ENCODE results near the gene SEPHS2.
"Not testable (repeated sequence)": the region's sequence is repeated elsewhere in the genome, so short reads cannot be mapped to it uniquely, and the experiment has no call there.

SEPHS2 gene

DNA sequence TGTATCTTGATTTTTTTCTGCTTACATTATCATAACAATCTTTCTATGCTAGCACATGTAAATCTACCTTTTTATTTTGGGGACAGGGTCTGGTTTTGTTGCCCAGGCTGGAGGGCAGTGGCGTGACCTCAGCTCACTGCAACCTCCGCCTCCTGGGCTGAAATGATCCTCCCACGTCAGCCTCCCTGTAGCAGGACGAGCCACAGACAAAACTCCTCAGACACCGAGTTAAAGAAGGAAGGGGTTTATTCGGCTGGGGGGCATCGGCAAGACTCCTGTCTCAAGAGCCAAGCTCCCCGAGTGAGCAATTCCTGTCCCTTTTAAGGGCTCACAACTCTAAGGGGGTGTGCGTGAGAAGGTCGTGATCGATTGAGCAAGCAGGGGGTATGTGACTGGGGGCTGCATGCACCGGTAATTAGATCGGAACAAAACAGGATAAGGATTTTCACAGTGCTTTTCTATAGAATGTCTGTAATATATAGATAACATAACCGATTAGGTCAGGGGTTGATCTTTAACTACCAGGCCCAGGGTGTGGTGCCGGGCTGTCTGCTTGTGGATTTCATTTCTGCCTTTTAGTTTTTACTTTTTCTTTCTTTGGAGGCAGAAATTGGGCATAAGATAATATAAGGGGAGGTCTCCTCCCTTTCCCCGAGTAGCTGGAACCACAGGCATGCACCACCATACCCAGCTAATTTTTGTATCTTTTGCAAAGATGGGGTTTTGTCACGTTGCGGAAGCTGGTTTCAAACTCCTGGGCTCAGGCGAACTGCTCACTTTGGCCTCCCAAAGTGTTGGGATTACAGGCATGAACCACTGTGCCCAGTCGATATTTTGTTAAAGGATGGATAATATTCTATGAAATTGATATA, 7.3 kb upstream of the SEPHS2 start:
- H3K9ac ChIP-seq (ENCODE audit: low read depth, low read length); H3K4me1 ChIP-seq (ENCODE audit: insufficient read depth, low read length); H3K9me3 ChIP-seq (ENCODE audit: control insufficient read depth, insufficient read depth, low read length); H3K36me3 ChIP-seq (ENCODE audit: insufficient read depth, low read length): not testable (repeated sequence)

DNA sequence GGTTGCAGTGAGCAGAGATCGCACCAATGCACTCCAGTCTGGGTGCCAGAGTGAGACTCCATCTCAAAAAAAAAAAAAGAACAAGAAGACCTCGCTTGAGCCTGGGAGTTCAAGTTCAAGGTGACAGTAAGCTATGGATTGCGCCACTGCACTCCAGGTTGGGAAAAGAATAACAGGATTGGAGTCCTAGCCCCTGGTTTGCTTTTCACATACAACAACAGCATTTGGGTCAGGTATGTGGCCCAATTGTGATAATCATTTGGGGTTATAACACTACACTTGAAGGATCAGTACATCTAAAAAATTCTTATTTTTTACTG, 3.4 kb upstream of the SEPHS2 start:
- Histone ChIP-seq H3K4me1 (ENCODE audit: insufficient read depth, low read length) (no peaks in the 10 kb centered on the region), H3K9ac (ENCODE audit: low read depth, low read length) (no peak overlapping the region), H3K36me3 (ENCODE audit: insufficient read depth, low read length) (peaks cover 3% of the 10 kb centered on the region; the same call in 1 of the 2 replicates), H3K9me3 (ENCODE audit: control insufficient read depth, insufficient read depth, low read length) (no peaks in the 10 kb centered on the region)

DNA sequence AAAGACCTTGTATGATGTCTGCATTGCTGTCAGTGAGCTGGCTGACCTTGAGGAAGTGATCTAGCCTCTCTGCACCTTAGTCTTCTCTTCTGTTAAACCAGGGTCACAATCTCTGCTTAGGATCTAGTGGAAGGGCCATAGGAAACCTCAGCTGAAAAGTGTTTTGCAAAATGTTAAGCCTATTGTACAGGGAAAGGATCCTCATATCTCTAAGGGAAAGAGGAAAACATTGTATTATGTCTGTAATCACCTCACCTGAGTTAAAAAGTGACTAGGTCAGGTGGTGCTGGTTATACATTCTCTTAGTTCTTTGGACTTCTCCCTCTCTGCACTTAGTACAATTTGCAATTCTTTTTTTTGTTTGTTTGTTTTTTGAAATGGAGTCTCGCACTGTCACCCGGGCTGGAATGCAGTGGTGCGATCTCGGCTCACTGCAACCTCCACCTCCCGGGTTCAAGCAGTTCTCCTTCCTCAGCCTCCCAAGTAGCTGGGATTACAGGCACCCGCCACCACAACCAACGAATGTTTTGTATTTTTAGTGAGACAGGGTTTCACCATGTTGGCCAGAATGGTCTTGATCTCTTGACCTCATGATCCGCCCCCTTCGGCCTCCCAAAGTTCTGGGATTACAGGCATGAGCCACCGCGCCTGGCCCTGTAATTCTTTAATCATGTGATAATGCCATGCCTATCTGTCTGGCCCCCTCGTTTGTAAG, 2.0 kb upstream of the SEPHS2 start:
- no peaks in the 10 kb centered on the region for H3K4me1 ChIP-seq (ENCODE audit: insufficient read depth, low read length)
- H3K36me3 ChIP-seq (ENCODE audit: insufficient read depth, low read length), result peaks cover 6% of the 10 kb centered on the region; the same call in 1 of the 2 replicates
- H3K9ac ChIP-seq (ENCODE audit: low read depth, low read length), result no peak overlapping the region
- H3K9me3 ChIP-seq (ENCODE audit: control insufficient read depth, insufficient read depth, low read length), result peaks cover 3% of the 10 kb centered on the region; the same call in 1 of the 2 replicates

DNA sequence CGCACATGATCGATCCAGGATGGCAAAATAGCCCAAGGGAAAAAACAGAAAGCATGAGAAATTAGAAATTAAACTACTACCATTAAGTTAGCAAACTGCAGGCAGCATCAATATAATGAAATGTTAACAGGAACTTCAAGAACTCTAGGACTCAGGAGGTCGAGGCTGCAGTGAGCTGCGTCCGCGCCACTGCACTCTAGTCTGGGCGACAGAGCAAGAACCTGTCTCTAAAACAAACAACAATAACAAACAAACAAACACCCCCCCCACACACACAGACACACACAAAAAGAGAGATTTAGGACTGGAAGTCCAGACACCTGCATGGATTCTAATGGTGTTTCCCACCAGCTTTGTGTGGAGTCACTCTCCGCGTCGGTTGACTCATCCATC, 525 bp upstream of the SEPHS2 start:
- no peaks in the 10 kb centered on the region for H3K4me1 ChIP-seq (ENCODE audit: insufficient read depth, low read length)
- H3K9ac ChIP-seq (ENCODE audit: low read depth, low read length), result peak overlapping the region; percentile 96
- H3K9me3 ChIP-seq (ENCODE audit: control insufficient read depth, insufficient read depth, low read length), result peaks cover 3% of the 10 kb centered on the region; the same call in 1 of the 2 replicates
- H3K36me3 ChIP-seq (ENCODE audit: insufficient read depth, low read length), result peaks cover 6% of the 10 kb centered on the region; the same call in 1 of the 2 replicates

DNA sequence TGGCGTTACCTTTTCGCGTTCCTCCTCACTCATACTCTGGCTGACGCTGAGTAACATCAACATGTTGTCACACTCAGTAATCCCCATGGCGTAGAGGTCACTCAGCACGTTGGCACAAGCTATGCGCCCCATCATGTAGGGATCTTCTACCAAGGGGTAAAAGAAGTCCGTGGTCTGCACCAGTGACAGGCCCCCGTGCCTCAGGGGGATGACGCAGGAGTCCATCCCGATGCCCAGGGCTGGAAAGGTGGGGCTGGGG, 596 bp downstream of the SEPHS2 start:
- H3K9me3 ChIP-seq (ENCODE audit: control insufficient read depth, insufficient read depth, low read length), result peaks cover 3% of the 10 kb centered on the region; the same call in 1 of the 2 replicates
- peaks cover 6% of the 10 kb centered on the region; the same call in 1 of the 2 replicates for H3K36me3 ChIP-seq (ENCODE audit: insufficient read depth, low read length)
- H3K4me1 ChIP-seq (ENCODE audit: insufficient read depth, low read length), result no peaks in the 10 kb centered on the region
- peak overlapping the region; percentile 96 for H3K9ac ChIP-seq (ENCODE audit: low read depth, low read length)

DNA sequence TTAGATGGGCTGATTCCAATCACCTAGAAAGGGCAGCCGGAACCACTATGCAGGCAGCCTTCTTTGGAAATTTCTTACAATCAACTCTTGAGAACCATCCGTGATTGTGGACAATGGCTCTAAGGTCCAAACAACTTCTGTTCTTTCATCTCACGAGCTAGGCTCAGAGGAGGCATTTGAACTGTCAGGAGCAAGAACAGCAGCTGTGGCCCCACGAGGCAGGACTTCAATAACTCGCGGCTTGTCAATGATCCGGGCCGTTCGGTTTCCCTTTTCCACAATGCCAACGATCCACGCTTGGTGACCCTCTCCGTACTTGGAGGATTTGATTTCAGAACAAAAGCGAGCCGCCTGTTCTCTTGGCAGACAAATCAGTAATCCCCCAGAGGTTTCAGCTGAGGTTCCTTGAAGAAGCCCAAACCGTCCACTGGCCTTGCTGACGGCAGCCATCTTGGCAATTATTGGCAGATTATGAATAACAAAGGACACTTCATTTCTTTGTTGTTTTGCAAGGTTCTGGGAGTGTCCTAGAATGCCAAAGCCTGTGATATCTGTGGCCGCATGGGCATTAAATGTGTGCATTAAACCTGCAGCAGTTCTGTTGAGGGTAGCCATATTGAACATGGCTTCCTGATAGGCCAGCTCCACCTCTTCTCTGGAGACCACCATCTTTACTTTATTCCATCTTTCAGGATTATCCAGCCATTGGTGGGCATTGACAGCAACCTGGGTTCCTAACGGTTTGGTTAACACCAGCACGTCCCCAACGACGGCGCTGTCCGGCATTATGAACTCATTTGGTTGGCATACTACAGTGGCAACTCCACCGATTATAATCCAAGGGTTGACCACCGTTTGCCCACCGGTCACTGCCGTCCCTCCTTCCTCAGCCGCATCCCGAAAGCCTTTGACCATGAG, 1.2 kb downstream of the SEPHS2 start:
- H3K4me1 ChIP-seq (ENCODE audit: insufficient read depth, low read length), result no peaks in the 10 kb centered on the region
- peak overlapping the region; percentile 96 for H3K9ac ChIP-seq (ENCODE audit: low read depth, low read length)
- H3K9me3 ChIP-seq (ENCODE audit: control insufficient read depth, insufficient read depth, low read length), result peaks cover 3% of the 10 kb centered on the region; the same call in 1 of the 2 replicates
- H3K36me3 ChIP-seq (ENCODE audit: insufficient read depth, low read length), result peaks cover 6% of the 10 kb centered on the region; the same call in 1 of the 2 replicates

DNA sequence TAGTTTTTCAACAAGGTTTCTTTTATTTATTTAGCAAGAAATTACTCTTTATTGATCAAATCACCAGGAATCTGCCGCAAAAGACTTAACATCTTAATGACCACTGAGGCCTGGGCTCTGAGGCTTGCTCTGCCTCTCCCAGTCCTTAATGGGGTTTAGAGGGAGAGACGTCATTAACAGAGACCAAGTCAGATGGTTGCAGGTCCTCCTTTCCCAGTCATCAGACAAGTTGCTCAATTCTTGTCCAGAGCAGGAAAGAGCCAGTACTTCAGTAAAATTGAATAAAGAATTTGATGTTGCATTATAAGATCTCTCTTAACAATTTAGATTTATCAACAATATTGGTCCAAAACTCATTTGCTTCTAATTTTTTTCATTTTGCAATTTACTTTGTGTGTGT, 2.0 kb downstream of the SEPHS2 start:
- peaks cover 6% of the 10 kb centered on the region; the same call in 1 of the 2 replicates for H3K36me3 ChIP-seq (ENCODE audit: insufficient read depth, low read length)
- no peaks in the 10 kb centered on the region for H3K4me1 ChIP-seq (ENCODE audit: insufficient read depth, low read length)
- H3K9ac ChIP-seq (ENCODE audit: low read depth, low read length), result no peak overlapping the region
- peaks cover 3% of the 10 kb centered on the region; the same call in 1 of the 2 replicates for H3K9me3 ChIP-seq (ENCODE audit: control insufficient read depth, insufficient read depth, low read length)

DNA sequence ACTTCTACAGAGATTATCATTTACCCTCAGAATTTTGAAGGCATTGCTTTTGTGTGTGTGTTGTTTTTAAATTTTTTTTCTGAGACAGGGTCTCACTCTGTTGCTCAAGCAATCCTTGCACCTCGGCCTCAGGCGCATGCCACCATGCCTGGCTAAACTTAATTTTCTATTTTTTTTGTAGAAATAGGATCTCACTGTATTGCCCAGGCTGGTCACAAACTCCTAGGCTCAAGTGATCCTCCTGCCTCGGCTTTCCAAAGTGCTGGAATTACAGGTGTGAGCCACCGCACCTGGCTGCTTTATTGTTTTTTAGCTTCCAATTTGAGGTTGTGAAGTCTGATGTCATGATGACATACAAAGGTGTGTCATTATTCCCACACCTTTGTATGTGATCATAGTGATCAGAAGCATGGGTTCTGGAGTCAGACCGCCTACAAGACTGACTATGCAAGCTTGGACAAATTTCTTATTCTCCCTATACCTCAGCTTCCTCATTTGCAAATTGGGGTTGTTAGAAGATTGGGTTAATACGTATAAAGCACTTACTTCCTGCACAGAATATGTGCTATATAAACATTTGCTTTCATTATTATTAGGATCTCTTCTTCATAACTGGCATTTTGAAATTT, 5.8 kb downstream of the SEPHS2 start:
- Histone ChIP-seq H3K4me1 (ENCODE audit: insufficient read depth, low read length) (no peaks in the 10 kb centered on the region), H3K36me3 (ENCODE audit: insufficient read depth, low read length) (peaks cover 6% of the 10 kb centered on the region; the same call in 1 of the 2 replicates), H3K9ac (ENCODE audit: low read depth, low read length) (no peak overlapping the region), H3K9me3 (ENCODE audit: control insufficient read depth, insufficient read depth, low read length) (peaks cover 3% of the 10 kb centered on the region; the same call in 1 of the 2 replicates)

DNA sequence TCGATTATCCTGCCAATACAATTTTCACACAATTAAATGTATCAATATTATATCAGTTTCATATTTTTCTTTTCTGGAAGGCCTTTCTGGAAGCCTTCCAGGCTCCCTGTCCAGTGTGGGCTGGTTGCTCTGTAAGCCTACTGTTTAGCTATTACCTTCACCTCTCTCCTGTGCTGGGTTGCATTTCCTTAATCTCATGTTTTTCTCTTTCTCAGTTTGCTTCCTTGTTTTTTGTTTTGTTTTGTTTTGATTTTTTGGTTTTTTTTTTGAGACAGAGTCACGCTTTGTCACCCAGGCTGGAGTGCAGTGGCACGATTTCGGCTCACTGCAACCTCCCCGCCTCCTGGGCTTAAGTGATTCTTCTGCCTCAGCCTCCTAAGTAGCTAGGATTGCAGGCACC, 6.8 kb downstream of the SEPHS2 start:
- Histone ChIP-seq H3K9ac (ENCODE audit: low read depth, low read length) (no peak overlapping the region), H3K36me3 (ENCODE audit: insufficient read depth, low read length) (peaks cover under 1% of the 10 kb centered on the region; the same call in 1 of the 2 replicates), H3K9me3 (ENCODE audit: control insufficient read depth, insufficient read depth, low read length) (peaks cover 2% of the 10 kb centered on the region; the same call in 1 of the 2 replicates), H3K4me1 (ENCODE audit: insufficient read depth, low read length) (no peaks in the 10 kb centered on the region)

DNA sequence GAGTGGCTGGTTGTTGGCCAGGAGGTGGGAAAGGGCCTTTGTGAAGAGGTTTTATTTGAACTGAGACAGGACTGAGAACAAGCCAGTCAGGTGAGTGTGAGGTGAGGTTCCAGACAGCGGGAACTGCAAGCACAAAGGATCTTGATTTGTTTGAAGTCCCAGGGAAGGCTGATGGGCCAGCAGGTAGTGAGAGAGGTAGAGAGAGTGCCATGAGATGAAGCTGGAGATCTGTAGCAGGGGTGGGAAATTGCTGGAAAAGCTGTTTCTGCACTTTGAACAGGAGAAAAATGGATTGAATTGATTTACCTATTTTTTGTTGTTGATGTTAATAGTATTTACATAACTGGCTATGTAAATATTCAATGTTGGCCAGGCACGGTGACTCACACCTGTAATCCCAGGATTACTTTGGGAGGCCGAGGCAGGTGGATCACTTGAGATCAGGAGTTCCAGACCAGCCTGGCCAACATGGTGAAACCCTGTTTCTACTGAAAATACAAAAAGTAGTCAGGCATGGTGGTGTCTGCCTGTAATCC, 8.1 kb downstream of the SEPHS2 start:
- Histone ChIP-seq H3K4me1 (ENCODE audit: insufficient read depth, low read length) (no peaks in the 10 kb centered on the region), H3K9ac (ENCODE audit: low read depth, low read length) (no peak overlapping the region), H3K36me3 (ENCODE audit: insufficient read depth, low read length) (no peaks in the 10 kb centered on the region), H3K9me3 (ENCODE audit: control insufficient read depth, insufficient read depth, low read length) (no peaks in the 10 kb centered on the region)

DNA sequence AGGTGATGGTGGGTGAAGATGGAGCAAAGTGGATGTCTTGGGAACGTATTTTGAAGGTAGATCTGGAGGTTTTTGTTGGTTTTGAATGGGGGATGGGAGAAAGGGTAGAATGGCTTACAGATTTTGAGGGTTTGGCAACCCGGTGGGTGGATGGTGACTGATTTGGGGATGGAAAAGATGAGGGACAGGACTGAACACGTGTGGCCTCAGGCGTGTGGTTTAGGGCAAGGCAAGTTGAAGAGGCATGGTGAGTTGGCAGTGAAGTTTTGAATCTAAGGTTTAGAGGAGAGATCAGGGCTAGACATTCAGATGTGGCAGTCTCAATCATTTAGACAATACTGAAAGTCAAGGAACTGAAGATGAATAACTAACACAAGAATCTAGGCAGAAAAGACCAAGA, 10.8 kb downstream of the SEPHS2 start:
- peaks cover 7% of the 10 kb centered on the region; the same call in 1 of the 2 replicates for H3K4me1 ChIP-seq (ENCODE audit: insufficient read depth, low read length)
- H3K36me3 ChIP-seq (ENCODE audit: insufficient read depth, low read length), result no peaks in the 10 kb centered on the region
- H3K9ac ChIP-seq (ENCODE audit: low read depth, low read length), result no peak overlapping the region
- H3K9me3 ChIP-seq (ENCODE audit: control insufficient read depth, insufficient read depth, low read length), result no peaks in the 10 kb centered on the region

DNA sequence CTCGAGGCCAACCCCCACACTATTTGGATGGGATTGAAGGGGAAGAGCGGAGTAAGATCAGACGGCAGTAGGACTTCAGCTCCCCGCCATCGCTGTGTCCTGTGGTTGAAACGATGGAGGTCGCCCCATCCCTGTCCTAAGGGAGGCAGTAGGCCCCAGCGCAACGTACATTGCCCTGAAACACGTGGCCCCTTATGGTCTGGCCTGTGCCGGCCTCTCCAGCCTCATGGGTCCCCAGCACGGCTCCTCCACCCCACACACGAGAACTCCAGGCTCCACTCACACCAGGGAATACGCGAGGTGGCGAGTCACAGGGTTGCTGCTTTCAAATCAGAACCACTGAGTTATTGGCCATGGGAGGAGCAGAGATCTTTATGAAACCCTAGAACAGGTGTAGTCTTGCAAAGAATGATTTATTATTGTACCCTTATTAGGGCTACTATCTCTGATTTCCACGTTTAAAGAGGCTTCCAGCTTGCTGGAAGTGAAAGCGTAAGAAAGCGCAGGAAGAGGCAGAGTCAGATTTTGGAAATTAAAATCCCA, 15.2 kb downstream of the SEPHS2 start:
- Histone ChIP-seq H3K4me1 (ENCODE audit: insufficient read depth, low read length) (peaks cover 10% of the 10 kb centered on the region; the same call in 1 of the 2 replicates), H3K36me3 (ENCODE audit: insufficient read depth, low read length) (no peaks in the 10 kb centered on the region), H3K9me3 (ENCODE audit: control insufficient read depth, insufficient read depth, low read length) (no peaks in the 10 kb centered on the region), H3K9ac (ENCODE audit: low read depth, low read length) (peak overlapping the region; percentile 34; the same call in 1 of the 2 replicates)

DNA sequence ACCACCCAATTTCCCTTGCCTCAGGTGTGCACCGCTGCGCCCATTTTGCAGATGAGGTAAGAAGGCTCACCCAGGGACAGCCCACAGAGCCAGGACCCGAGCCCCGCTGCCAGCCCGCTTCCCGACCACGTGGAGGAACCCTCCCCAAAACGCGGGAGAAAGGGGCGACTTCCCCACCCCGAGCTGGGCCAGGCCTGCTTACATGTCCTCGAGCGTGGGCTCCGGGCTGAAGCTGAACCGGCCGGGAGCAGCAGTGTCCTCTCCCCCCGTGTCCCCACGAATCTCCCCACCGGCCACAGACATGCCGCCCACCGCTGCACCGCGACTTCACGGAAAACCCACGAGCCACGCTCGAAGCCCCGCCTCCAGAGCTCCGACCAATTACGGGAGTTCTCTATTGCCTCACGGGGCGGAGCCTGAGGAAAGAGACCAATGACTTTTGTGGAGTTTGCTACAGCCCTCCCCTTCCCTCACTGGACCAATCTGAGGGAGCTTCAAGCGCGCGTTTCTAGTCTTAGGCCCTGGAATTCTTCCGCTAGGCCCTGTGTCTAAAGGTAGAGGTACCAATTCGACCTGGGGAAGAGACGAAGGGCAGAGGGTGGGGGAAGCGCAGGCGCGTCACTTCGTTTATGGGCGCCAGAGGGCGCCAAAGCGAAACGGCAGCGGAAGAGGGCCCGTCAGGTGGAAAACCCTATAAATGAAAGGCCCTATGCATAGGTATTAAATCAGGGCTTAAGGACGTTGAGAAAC, 15.8 kb downstream of the SEPHS2 start, which contains the start of gene DCTPP1:
DCTPP1 (minus strand) TSS at position 353 of the 750 bp plus-strand sequence; CDS start at position 303, 50 bp downstream.
- Histone ChIP-seq H3K36me3 (ENCODE audit: insufficient read depth, low read length) (0 out of 2 replicates have a peak, but pooled peaks cover under 1% of the 10 kb centered on the region), H3K9ac (ENCODE audit: low read depth, low read length) (peak within 1 kb of the TSS; percentile 77), H3K9me3 (ENCODE audit: control insufficient read depth, insufficient read depth, low read length) (no peaks in the 10 kb centered on the region), H3K4me1 (ENCODE audit: insufficient read depth, low read length) (peaks cover 10% of the 10 kb centered on the region; the same call in 1 of the 2 replicates)
